ENCODE results near the gene ALOX5. TPM values are rescaled to one million over a fixed set of nuclear protein-coding genes. Genes with fewer than 3 reads are reported as not detected.
A peak's percentile ranks its signal among the peaks of the same experiment; 100 is the strongest.

Gene ALOX5
- total and polyA plus RNA-seq, 4 donors: 21.5 to 270 (median 144) TPM

- DNase-seq: no peak
- H3K27me3 ChIP-seq (ENCODE audit: control insufficient read depth in 3 of 3, insufficient read depth in 3 of 3, low read length in 2 of 3): peaks cover 0 to 39% (median 27%) of the 10 kb centered on the region in 3 donors
- no peak for ATAC-seq (ENCODE audit: insufficient read depth, low FRiP score)
- TF ChIP-seq CTCF (IDR thresholded peaks at IDR 0.05; ENCODE audit: control extremely low read depth, extremely low read depth): no peak
- WGBS, 2 donors: 54 to 66% methylated on average over 5 of the region's 5 CpGs
- no peak overlapping the region for H3K27ac ChIP-seq (ENCODE audit: low read depth in 1 of 2, low read length in 1 of 2)
- H3K9ac ChIP-seq (ENCODE audit: insufficient read depth in 1 of 2, low read length in 2 of 2): no peak overlapping the region
- no peaks in the 10 kb centered on the region for H3K36me3 ChIP-seq (ENCODE audit: control insufficient read depth in 4 of 4, insufficient read depth in 4 of 4, low read length in 4 of 4)
- H3K4me3 ChIP-seq: no peak overlapping the region
- peaks cover 0 to under 1% (median 0%) of the 10 kb centered on the region in 4 donors for H3K9me3 ChIP-seq (ENCODE audit: control insufficient read depth in 4 of 4, insufficient read depth in 3 of 4, low read length in 3 of 4)
- peaks cover 0 to 19% (median 2%) of the 10 kb centered on the region in 5 donors for H3K4me1 ChIP-seq (ENCODE audit: control insufficient read depth in 5 of 5, insufficient read depth in 5 of 5, low read length in 5 of 5)
Measured at GRCh38 chr10:45377858-45378257, 3.8 kb downstream of the ALOX5 start.

- peaks cover 0 to 12% (median 0%) of the 10 kb centered on the region in 5 donors for H3K4me1 ChIP-seq (ENCODE audit: control insufficient read depth in 5 of 5, insufficient read depth in 5 of 5, low read length in 5 of 5)
- ATAC-seq (ENCODE audit: insufficient read depth, low FRiP score) (peak; percentile 14), DNase-seq (no peak)
- H3K9me3 ChIP-seq (ENCODE audit: control insufficient read depth in 4 of 4, insufficient read depth in 3 of 4, low read length in 3 of 4): peaks cover 0 to 2% (median 0%) of the 10 kb centered on the region in 4 donors
- no peak overlapping the region for H3K9ac ChIP-seq (ENCODE audit: insufficient read depth in 1 of 2, low read length in 2 of 2)
- H3K36me3 ChIP-seq (ENCODE audit: control insufficient read depth in 4 of 4, insufficient read depth in 4 of 4, low read length in 4 of 4): no peaks in the 10 kb centered on the region
- no peak for TF ChIP-seq CTCF (IDR thresholded peaks at IDR 0.05; ENCODE audit: control extremely low read depth, extremely low read depth)
- H3K27me3 ChIP-seq (ENCODE audit: control insufficient read depth in 3 of 3, insufficient read depth in 3 of 3, low read length in 2 of 3): peaks cover 0 to 31% (median 21%) of the 10 kb centered on the region in 3 donors
- no peak overlapping the region for H3K4me3 ChIP-seq
- WGBS, 2 donors: 48 to 73% methylated on average over 11 to 12 of the region's 12 CpGs
- peak overlapping the region in 1 of 2 donors; percentile 76 for H3K27ac ChIP-seq (ENCODE audit: low read depth in 1 of 2, low read length in 1 of 2)
Measured at GRCh38 chr10:45378914-45379726, 5.1 kb downstream of the ALOX5 start.

GRCh38 chr10:45379891-45380540 lies 6.0 kb downstream of the ALOX5 start:
- H3K4me1 ChIP-seq (ENCODE audit: control insufficient read depth in 5 of 5, insufficient read depth in 5 of 5, low read length in 5 of 5): peaks cover 0 to 3% (median 0%) of the 10 kb centered on the region in 5 donors

More at GRCh38 chr10:45379891-45380540, 6.0 kb downstream of the ALOX5 start:
- H3K27me3 ChIP-seq (ENCODE audit: control insufficient read depth in 3 of 3, insufficient read depth in 3 of 3, low read length in 2 of 3): peaks cover 0 to 25% (median 14%) of the 10 kb centered on the region in 3 donors
- no peak overlapping the region for H3K9ac ChIP-seq (ENCODE audit: insufficient read depth in 1 of 2, low read length in 2 of 2)
- ATAC-seq (ENCODE audit: insufficient read depth, low FRiP score): peak; percentile 56
- H3K27ac ChIP-seq (ENCODE audit: low read depth in 1 of 2, low read length in 1 of 2): peak overlapping the region in 1 of 2 donors; percentile 76
- no peaks in the 10 kb centered on the region for H3K36me3 ChIP-seq (ENCODE audit: control insufficient read depth in 4 of 4, insufficient read depth in 4 of 4, low read length in 4 of 4)
- H3K9me3 ChIP-seq (ENCODE audit: control insufficient read depth in 4 of 4, insufficient read depth in 3 of 4, low read length in 3 of 4): peaks cover 0 to 2% (median 0%) of the 10 kb centered on the region in 4 donors
- H3K4me3 ChIP-seq: no peak overlapping the region
- DNase-seq: peak in 1 of 3 donors; percentile 16
- no peak for TF ChIP-seq CTCF (IDR thresholded peaks at IDR 0.05; ENCODE audit: control extremely low read depth, extremely low read depth)
- 61 to 80% methylated on average over 14 of the region's 14 CpGs for WGBS, 2 donors

Data from lung (tissue), 12 donors.